Measurements from ENCODE around the gene GGT7.

DNA sequence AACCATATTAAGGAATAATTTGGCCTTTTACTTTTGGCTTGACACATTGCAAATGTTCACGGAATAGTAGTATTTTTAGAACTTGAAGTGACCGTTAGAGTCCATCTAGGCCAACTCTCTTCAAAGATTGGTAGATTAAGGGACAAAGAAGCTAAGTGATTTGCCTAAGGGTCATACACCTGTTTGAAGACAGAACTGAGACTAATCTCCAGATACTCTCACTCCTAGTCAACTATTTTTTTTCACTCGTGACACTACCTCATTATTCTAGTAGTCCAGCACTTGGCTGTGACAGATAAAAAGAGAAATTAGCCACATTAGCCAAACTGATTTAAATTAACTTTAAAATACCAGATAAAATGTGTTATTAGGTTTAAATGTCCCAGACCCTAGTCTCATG lies 14.4 kb upstream of the GGT7 start:
- TF ChIP-seq, protein P1, sequence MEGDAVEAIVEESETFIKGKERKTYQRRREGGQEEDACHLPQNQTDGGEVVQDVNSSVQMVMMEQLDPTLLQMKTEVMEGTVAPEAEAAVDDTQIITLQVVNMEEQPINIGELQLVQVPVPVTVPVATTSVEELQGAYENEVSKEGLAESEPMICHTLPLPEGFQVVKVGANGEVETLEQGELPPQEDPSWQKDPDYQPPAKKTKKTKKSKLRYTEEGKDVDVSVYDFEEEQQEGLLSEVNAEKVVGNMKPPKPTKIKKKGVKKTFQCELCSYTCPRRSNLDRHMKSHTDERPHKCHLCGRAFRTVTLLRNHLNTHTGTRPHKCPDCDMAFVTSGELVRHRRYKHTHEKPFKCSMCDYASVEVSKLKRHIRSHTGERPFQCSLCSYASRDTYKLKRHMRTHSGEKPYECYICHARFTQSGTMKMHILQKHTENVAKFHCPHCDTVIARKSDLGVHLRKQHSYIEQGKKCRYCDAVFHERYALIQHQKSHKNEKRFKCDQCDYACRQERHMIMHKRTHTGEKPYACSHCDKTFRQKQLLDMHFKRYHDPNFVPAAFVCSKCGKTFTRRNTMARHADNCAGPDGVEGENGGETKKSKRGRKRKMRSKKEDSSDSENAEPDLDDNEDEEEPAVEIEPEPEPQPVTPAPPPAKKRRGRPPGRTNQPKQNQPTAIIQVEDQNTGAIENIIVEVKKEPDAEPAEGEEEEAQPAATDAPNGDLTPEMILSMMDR (conservative IDR thresholded peaks at IDR 0.05): no peak
- no peak for TF ChIP-seq EZH2 (IDR thresholded peaks at IDR 0.05; ENCODE audit: low read depth)
